Activated T-cell treated with anti-CD3 and anti-CD28 coated beads for 1 hour (primary cell): ENCODE data around the gene HOGA1.
"Not testable (repeated sequence)": the region's sequence is repeated elsewhere in the genome, so short reads cannot be mapped to it uniquely, and the experiment has no call there.

ENCODE experiments used
- DNase-seq: peaks from one replicate; pipeline ENCODE4 v3.0.0-alpha.2; 2020; ENCODE audit warnings: low read depth

HOGA1 gene

GRCh38 chr10:97649405-97649750 lies 65.2 kb downstream of the HOGA1 start:
- not testable (repeated sequence) for DNase-seq

- no peak for DNase-seq
These were observed 66.5 kb downstream of the HOGA1 start for GRCh38 chr10:97650726-97651125.

GRCh38 chr10:97651773-97652172 lies 67.6 kb downstream of the HOGA1 start:
- DNase-seq, result no peak

- DNase-seq, result no peak
These were observed 72.6 kb downstream of the HOGA1 start for GRCh38 chr10:97656777-97657176.

- DNase-seq, result no peak
These were observed 75.4 kb downstream of the HOGA1 start for GRCh38 chr10:97659589-97659988.
